Tibial nerve (tissue), 4 donors: ENCODE results near the gene KHDRBS1. TPM values are rescaled to one million over a fixed set of nuclear protein-coding genes. Genes with fewer than 3 reads are reported as not detected.

ENCODE experiments used
- DNase-seq, 2 donors: peaks; one replicate each; pipeline ENCODE4 v3.0.0-alpha.2; 2019; ENCODE audit warnings: low spot score in 2 of 2
- H3K27ac ChIP-seq, 4 donors: fragments of 200-600 bp; sonication (generic) in 3 of 4; one replicate each; pipeline ENCODE4 v1.5.1; 2017 to 2019; ENCODE audit warnings: mild to moderate bottlenecking in 1 of 4
- H3K27me3 ChIP-seq, 2 donors: fragments of 200-600 bp; sonication (generic) in 1 of 2; one replicate each; pipeline versions ENCODE4 v1.5.1 to v1.6.0; 2017 to 2019
- H3K36me3 ChIP-seq, 3 donors: fragments of 200-600 bp; sonication (generic); one replicate each; pipeline ENCODE4 v1.5.1; 2018 to 2019
- H3K4me1 ChIP-seq, 4 donors: fragments of 200-600 bp; sonication (generic) in 3 of 4; one replicate each; pipeline ENCODE4 v1.5.1; 2017 to 2019
- H3K4me3 ChIP-seq, 4 donors: fragments of 200-600 bp; sonication (generic) in 3 of 4; one replicate each; pipeline ENCODE4 v1.5.1; 2017 to 2019; ENCODE audit warnings: mild to moderate bottlenecking in 1 of 4, moderate library complexity in 1 of 4
- H3K9me3 ChIP-seq, 4 donors: fragments of 200-600 bp; sonication (generic) in 3 of 4; one replicate each; pipeline ENCODE4 v1.5.1; 2017 to 2019
- EP300 ChIP-seq, 2 donors: sonication (generic); formaldehyde crosslinking; IDR thresholded peaks; one replicate each; pipeline ENCODE4 v1.6.1; 2017; ENCODE audit warnings: antibody characterized with exemption in 2 of 2, mild to moderate bottlenecking in 1 of 2
- POLR2A ChIP-seq, 2 donors: fragments of 450-650 bp; IDR thresholded peaks; one replicate each; pipeline ENCODE4 v1.6.1; 2017; ENCODE audit warnings: antibody characterized with exemption in 2 of 2, mild to moderate bottlenecking in 2 of 2, moderate library complexity in 2 of 2
- WGBS, 2 donors: methylation state at CpG; one replicate each; pipeline ENCODE4 v1.1.5; 2018; 5-methylcytosine and 5-hydroxymethylcytosine counted together
- total RNA-seq, 4 donors: library from RNA; depleted of rRNA; stranded (reverse); fragments of >200 nt; gene quantifications; one replicate each; pipeline ENCODE4 v1.1.0, GENCODE V29; 2016
- TF ChIP-seq, protein P1 (sequence below), 5 experiments: fragments of 200-600 bp in 3 of 5; fragments of 450-650 bp in 2 of 5; sonication (generic) in 3 of 5; IDR thresholded peaks; one replicate each; pipeline ENCODE4 v1.5.1; 2016 to 2019; ENCODE audit warnings: antibody characterized with exemption in 5 of 5, mild to moderate bottlenecking in 3 of 5, moderate library complexity in 2 of 5

KHDRBS1 gene
- total RNA-seq, 4 donors from 2014 or later = 61.5 to 92.6 (median 78.6) TPM

DNA sequence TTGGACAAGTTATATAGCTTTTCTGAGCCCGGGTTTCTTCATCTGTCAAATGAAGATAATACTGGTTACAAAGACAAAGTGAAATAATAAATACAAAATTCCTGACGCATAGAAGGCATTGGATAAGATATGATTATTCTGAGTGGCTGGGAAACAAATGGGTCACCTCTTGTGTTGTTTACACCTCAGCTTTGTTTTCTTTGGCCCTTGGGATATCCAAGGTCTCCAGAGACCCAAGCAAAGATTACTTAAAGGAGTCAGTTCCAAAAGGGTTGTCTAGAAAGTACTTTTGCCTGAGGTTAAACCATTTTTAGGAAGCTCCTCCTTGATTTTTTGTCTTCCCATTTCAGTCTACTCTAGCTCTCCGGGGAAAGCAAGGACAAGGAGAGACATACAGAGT is 9.7 kb downstream of the KHDRBS1 start:
- peaks cover 0 to 5% (median 0%) of the 10 kb centered on the region in 3 donors for H3K36me3 ChIP-seq
- WGBS, 2 donors = 59 to 66% methylated on average over 3 of the region's 3 CpGs
- no peaks in the 10 kb centered on the region for H3K27me3 ChIP-seq
- no peak for TF ChIP-seq EP300 (IDR thresholded peaks at IDR 0.05)
- TF ChIP-seq POLR2A (IDR thresholded peaks at IDR 0.05) = no peak
- TF ChIP-seq, protein P1, sequence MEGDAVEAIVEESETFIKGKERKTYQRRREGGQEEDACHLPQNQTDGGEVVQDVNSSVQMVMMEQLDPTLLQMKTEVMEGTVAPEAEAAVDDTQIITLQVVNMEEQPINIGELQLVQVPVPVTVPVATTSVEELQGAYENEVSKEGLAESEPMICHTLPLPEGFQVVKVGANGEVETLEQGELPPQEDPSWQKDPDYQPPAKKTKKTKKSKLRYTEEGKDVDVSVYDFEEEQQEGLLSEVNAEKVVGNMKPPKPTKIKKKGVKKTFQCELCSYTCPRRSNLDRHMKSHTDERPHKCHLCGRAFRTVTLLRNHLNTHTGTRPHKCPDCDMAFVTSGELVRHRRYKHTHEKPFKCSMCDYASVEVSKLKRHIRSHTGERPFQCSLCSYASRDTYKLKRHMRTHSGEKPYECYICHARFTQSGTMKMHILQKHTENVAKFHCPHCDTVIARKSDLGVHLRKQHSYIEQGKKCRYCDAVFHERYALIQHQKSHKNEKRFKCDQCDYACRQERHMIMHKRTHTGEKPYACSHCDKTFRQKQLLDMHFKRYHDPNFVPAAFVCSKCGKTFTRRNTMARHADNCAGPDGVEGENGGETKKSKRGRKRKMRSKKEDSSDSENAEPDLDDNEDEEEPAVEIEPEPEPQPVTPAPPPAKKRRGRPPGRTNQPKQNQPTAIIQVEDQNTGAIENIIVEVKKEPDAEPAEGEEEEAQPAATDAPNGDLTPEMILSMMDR (IDR thresholded peaks at IDR 0.05) = no peak
- H3K27ac ChIP-seq = peak overlapping the region in 1 of 4 donors; percentile 41
- peaks cover 0 to 89% (median 38%) of the 10 kb centered on the region in 4 donors for H3K4me1 ChIP-seq
- no peaks in the 10 kb centered on the region for H3K9me3 ChIP-seq
- no peak for DNase-seq
- no peak overlapping the region for H3K4me3 ChIP-seq

GRCh38 chr1:32025515-32025914 is 11.8 kb downstream of the KHDRBS1 start:
- TF ChIP-seq, protein P1 (IDR thresholded peaks at IDR 0.05) = no peak
- TF ChIP-seq POLR2A (IDR thresholded peaks at IDR 0.05) (no peak), EP300 (IDR thresholded peaks at IDR 0.05) (no peak)
- Histone ChIP-seq H3K9me3 (no peaks in the 10 kb centered on the region), H3K4me1 (peaks cover 0 to 78% (median 22%) of the 10 kb centered on the region in 4 donors), H3K4me3 (no peak overlapping the region), H3K27me3 (no peaks in the 10 kb centered on the region), H3K36me3 (peaks cover 0 to 5% (median 0%) of the 10 kb centered on the region in 3 donors), H3K27ac (no peak overlapping the region)
- DNase-seq = no peak
- WGBS, 2 donors = 76 to 79% methylated on average over 6 of the region's 6 CpGs

GRCh38 chr1:32028746-32029145 is 15.1 kb downstream of the KHDRBS1 start:
- no peak overlapping the region for H3K27ac ChIP-seq
- 85 to 95% methylated on average over 3 of the region's 3 CpGs for WGBS, 2 donors
- TF ChIP-seq, protein P1 (IDR thresholded peaks at IDR 0.05) = no peak
- no peak for DNase-seq
- peaks cover 0 to 31% (median 8%) of the 10 kb centered on the region in 3 donors for H3K36me3 ChIP-seq
- no peaks in the 10 kb centered on the region for H3K9me3 ChIP-seq
- no peaks in the 10 kb centered on the region for H3K27me3 ChIP-seq
- H3K4me1 ChIP-seq = peaks cover 0 to 74% (median 10%) of the 10 kb centered on the region in 4 donors
- H3K4me3 ChIP-seq = no peak overlapping the region

GRCh38 chr1:32031578-32032274 is 18.1 kb downstream of the KHDRBS1 start:
- H3K9me3 ChIP-seq = no peaks in the 10 kb centered on the region
- TF ChIP-seq EP300 (IDR thresholded peaks at IDR 0.05) (no peak), POLR2A (IDR thresholded peaks at IDR 0.05) (no peak)
- TF ChIP-seq, protein P1 (IDR thresholded peaks at IDR 0.05) = no peak
- peak overlapping the region in 1 of 4 donors; percentile 23 for H3K27ac ChIP-seq
- 66 to 67% methylated on average over 8 of the region's 8 CpGs for WGBS, 2 donors
- H3K4me1 ChIP-seq = peaks cover 0 to 55% (median 7%) of the 10 kb centered on the region in 4 donors
- H3K4me3 ChIP-seq = no peak overlapping the region
- H3K27me3 ChIP-seq = no peaks in the 10 kb centered on the region
- DNase-seq = no peak
- H3K36me3 ChIP-seq = peaks cover 0 to 53% (median 20%) of the 10 kb centered on the region in 3 donors

DNA sequence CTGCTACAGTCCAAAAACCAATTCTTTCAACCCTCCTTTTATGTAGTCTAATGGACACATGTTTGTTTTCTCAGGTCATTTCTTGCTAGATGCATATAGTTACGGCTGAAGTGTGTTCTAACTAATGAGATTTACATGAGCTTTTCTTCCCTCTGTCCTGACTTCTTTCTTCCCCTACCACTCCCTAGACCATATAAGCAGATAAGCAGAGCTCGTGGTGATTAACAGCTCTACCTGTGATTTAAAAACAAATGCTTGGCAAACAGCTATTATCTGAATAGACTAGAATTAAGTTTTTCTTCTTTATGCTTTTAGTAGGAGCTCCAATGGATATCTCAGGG is 18.6 kb downstream of the KHDRBS1 start:
- Histone ChIP-seq H3K27me3 (no peaks in the 10 kb centered on the region), H3K9me3 (no peaks in the 10 kb centered on the region), H3K4me1 (peaks cover 0 to 51% (median 7%) of the 10 kb centered on the region in 4 donors), H3K36me3 (peaks cover 0 to 58% (median 20%) of the 10 kb centered on the region in 3 donors), H3K4me3 (no peak overlapping the region), H3K27ac (peak overlapping the region in 1 of 4 donors; percentile 23)
- TF ChIP-seq POLR2A (IDR thresholded peaks at IDR 0.05) (no peak), EP300 (IDR thresholded peaks at IDR 0.05) (no peak)
- TF ChIP-seq, protein P1 (IDR thresholded peaks at IDR 0.05) = no peak
- 77 to 78% methylated on average over 2 of the region's 2 CpGs for WGBS, 2 donors
- DNase-seq = no peak
